GM12878 (cell line): ENCODE measurements around the gene RFPL2. TPM values are rescaled to one million over a fixed set of nuclear protein-coding genes. Genes with fewer than 3 reads are reported as not detected.
A peak's percentile ranks its signal among the peaks of the same experiment; 100 is the strongest.

Experiments
- ATAC-seq: fragments of 200-7000 bp; cut with Tn5 transposase; 3 replicates; pipeline ENCODE4 v1.9.1; 2020; ENCODE audit warnings: mild to moderate bottlenecking, moderate library complexity
- BruUV-seq: library from RNA; stranded (reverse); fragments of 400-500 nt; replicated peaks from 2 replicates; lab custom pipeline; 2021; lab: Mats Ljungman, UMichigan
- CTCF ChIA-PET: fragments of 300-600 bp; sonication (Branson Sonifier 250); formaldehyde crosslinking; extraction: SDS; loops from one replicate; lab custom pipeline; 2021; ENCODE audit warnings: inconsistent platforms; lab: Yijun Ruan, JAX
- POLR2A ChIA-PET: fragments of 350-600 bp; formaldehyde crosslinking; extraction: SDS; loops from one replicate; lab custom pipeline; 2021; ENCODE audit warnings: inconsistent platforms; lab: Charles Lee
- RAD21 ChIA-PET: fragments of 300-600 bp; sonication (Branson Sonifier 250); formaldehyde crosslinking; loops from one replicate; lab custom pipeline; 2023; ENCODE audit warnings: antibody characterized with exemption; ENCODE audit not compliant: unreplicated experiment; lab: Charles Lee
- SMC1A ChIA-PET: fragments of 300-600 bp; sonication (Branson Sonifier 250); formaldehyde crosslinking; loops from one replicate; lab custom pipeline; 2023; ENCODE audit not compliant: unreplicated experiment, uncharacterized antibody; lab: Charles Lee
- DNase-seq: peaks from one replicate; pipeline ENCODE4 v3.0.0-alpha.2; 2011; ENCODE audit warnings: low read depth, low spot score
- FAIRE-seq: peaks from 3 replicates; lab custom pipeline; 2011; peaks lifted over from hg19 to GRCh38; lab: Jason Lieb, UNC
- H2AFZ ChIP-seq: 2 replicates; pipeline ENCODE4 v1.6.0; 2011; ENCODE audit warnings: low read depth, low read length, control low read depth; ENCODE audit not compliant: control insufficient read depth
- H3K27ac ChIP-seq: 2 replicates; pipeline ENCODE4 v1.5.1; 2011; ENCODE audit warnings: control low read depth; ENCODE audit not compliant: control insufficient read depth, insufficient read depth
- H3K27me3 ChIP-seq, 2 experiments: replicated peaks in 1 of 2; 2 replicates each; pipeline versions ENCODE4 v1.6.0 to v1.6.1; 2011; ENCODE audit warnings: low read length in 1 of 2; ENCODE audit not compliant: control insufficient read depth in 2 of 2, insufficient read depth in 2 of 2
- H3K36me3 ChIP-seq, 2 experiments: 2 replicates each; pipeline ENCODE4 v1.5.1; 2011; ENCODE audit warnings: low read length in 1 of 2; ENCODE audit not compliant: control insufficient read depth in 2 of 2, insufficient read depth in 2 of 2
- H3K4me1 ChIP-seq: 2 replicates; pipeline ENCODE4 v1.6.1; 2011; ENCODE audit warnings: mild to moderate bottlenecking, low read length, moderate library complexity, mixed read lengths; ENCODE audit not compliant: control insufficient read depth, insufficient read depth
- H3K4me2 ChIP-seq: 2 replicates; pipeline ENCODE4 v1.6.0; 2011; ENCODE audit warnings: control low read depth; ENCODE audit not compliant: control insufficient read depth, insufficient read depth
- H3K4me3 ChIP-seq: fragments of 200-600 bp; sonication (generic); 2 replicates; pipeline ENCODE4 v1.5.1; 2016
- H3K79me2 ChIP-seq: 2 replicates; pipeline ENCODE4 v1.6.0; 2011; ENCODE audit warnings: low read length; ENCODE audit not compliant: control insufficient read depth, insufficient read depth
- H3K9ac ChIP-seq: 2 replicates; pipeline ENCODE4 v1.8.0; 2011; ENCODE audit warnings: low read length, control low read depth, mixed read lengths; ENCODE audit not compliant: control insufficient read depth, insufficient read depth
- H3K9me3 ChIP-seq: replicated peaks from 3 replicates; pipeline ENCODE4 v1.5.1; 2011; ENCODE audit warnings: mild to moderate bottlenecking, low read length; ENCODE audit not compliant: control insufficient read depth, insufficient read depth
- H4K20me1 ChIP-seq: 2 replicates; pipeline ENCODE4 v1.6.0; 2011; ENCODE audit not compliant: control insufficient read depth, insufficient read depth
- BMI1 ChIP-seq: fragments of 450-650 bp; IDR thresholded peaks from 2 replicates; pipeline ENCODE4 v1.6.1; 2016; ENCODE audit warnings: mild to moderate bottlenecking, moderate library complexity, borderline replicate concordance
- CBX3 ChIP-seq: fragments of 200-600 bp; sonication (generic); IDR thresholded peaks from 2 replicates; pipeline ENCODE4 v1.6.1; 2016; ENCODE audit warnings: low read depth, borderline replicate concordance
- CEBPB ChIP-seq, 2 experiments: fragments of 150-350 bp in 1 of 2; IDR thresholded peaks; 2 replicates each; pipeline ENCODE4 v1.6.1; 2012 to 2014; ENCODE audit warnings: low read depth in 2 of 2, low read length in 2 of 2, borderline replicate concordance in 1 of 2, inconsistent platforms in 1 of 2
- NFIC ChIP-seq: IDR thresholded peaks from 2 replicates; pipeline ENCODE4 v1.6.1; 2012; ENCODE audit warnings: low read depth, mild to moderate bottlenecking, inconsistent platforms, low read length, moderate library complexity
- RAD21 ChIP-seq: IDR thresholded peaks from 2 replicates; pipeline ENCODE4 v1.6.1; 2011; ENCODE audit warnings: mild to moderate bottlenecking, low read depth, low read length, moderate library complexity; ENCODE audit not compliant: insufficient read depth
- RB1 ChIP-seq: fragments of 450-650 bp; formaldehyde crosslinking; IDR thresholded peaks from 2 replicates; pipeline ENCODE4 v1.6.1; 2017; ENCODE audit warnings: mild to moderate bottlenecking, borderline replicate concordance
- SMC3 ChIP-seq: IDR thresholded peaks from 2 replicates; pipeline ENCODE4 v1.6.1; 2011; ENCODE audit warnings: low read length, improper control_type of control experiment, borderline replicate concordance
- TCF12 ChIP-seq: IDR thresholded peaks from 2 replicates; pipeline ENCODE4 v1.6.1; 2011; ENCODE audit warnings: low read depth, mild to moderate bottlenecking, low read length
- ZNF217 ChIP-seq: fragments of 450-650 bp; IDR thresholded peaks from 2 replicates; pipeline ENCODE4 v1.6.1; 2017; ENCODE audit warnings: antibody characterized with exemption, mild to moderate bottlenecking
- WGBS: methylation state at CpG from one replicate; pipeline ENCODE4 v1.1.6; 2016; ENCODE audit warnings: low lambda C conversion rate; ENCODE audit not compliant: insufficient replicate concordance, insufficient coverage; ENCODE audit errors: missing lambda C conversion rate; 5-methylcytosine and 5-hydroxymethylcytosine counted together
- in situ Hi-C: fragments of 300-500 bp; cut with MboI; formaldehyde crosslinking; loops from 9 replicates; pipeline ENCODE4 v1.14.3; 2018; ENCODE audit warnings: mixed read lengths
- intact Hi-C: fragments of 100-400 bp; cut with micrococcal nuclease; formaldehyde crosslinking; loops from one replicate; pipeline ENCODE4 v1.14.2; 2022; ENCODE audit not compliant: unreplicated experiment
- polyA plus RNA-seq, 11 experiments: library from polyadenylated mRNA; depleted of rRNA in 4 of 11; unstranded in 6 of 11; stranded (reverse) in 5 of 11; fragments of >200 nt; fragmentation: Nextera tagmentation in 4 of 11; fragmentation: Illumina TruSeq in 1 of 11; extraction: Ambion mirVana in 4 of 11; extraction: Trizol in 1 of 11; gene quantifications; 1 replicate in 1 of 11; 2 replicates in 10 of 11; pipeline versions ENCODE4 v1.2.1 to v1.2.3, GENCODE V29; 2011 to 2016; ENCODE audit warnings: inconsistent platforms in 2 of 11, missing spikeins in 2 of 11, low read depth in 1 of 11
- total RNA-seq, 4 experiments: library from RNA; depleted of rRNA in 3 of 4; stranded (reverse); fragments of >200 nt in 3 of 4; fragmentation: Illumina TruSeq in 1 of 4; extraction: Trizol in 1 of 4; gene quantifications; 2 replicates each; pipeline versions ENCODE4 v1.2.1 to v1.2.3, GENCODE V29; 2013 to 2021
- TF ChIP-seq, protein P1 (sequence below): fragments of 150-350 bp; IDR thresholded peaks from 2 replicates; pipeline ENCODE4 v1.6.1; 2016; ENCODE audit warnings: low read depth, low read length
- TF ChIP-seq, protein P2 (sequence below): IDR thresholded peaks from 2 replicates; pipeline ENCODE4 v1.6.1; 2011; ENCODE audit warnings: borderline replicate concordance, low read depth, mild to moderate bottlenecking, moderate library complexity, mixed read lengths, low read length; ENCODE audit not compliant: insufficient read depth; ENCODE audit errors: extremely low read length
- TF ChIP-seq, protein P3 (sequence below), 3 experiments: IDR thresholded peaks in 2 of 3; conservative IDR thresholded peaks in 1 of 3; 2 replicates each; pipeline ENCODE4 v1.5.1; 2011; ENCODE audit warnings: low read depth in 3 of 3, low read length in 3 of 3, mild to moderate bottlenecking in 3 of 3, control low read depth in 2 of 3, moderate library complexity in 2 of 3, inconsistent platforms in 1 of 3, mixed read lengths in 1 of 3; ENCODE audit not compliant: control insufficient read depth in 2 of 3, insufficient read depth in 1 of 3; ENCODE audit errors: extremely low read depth in 1 of 3

The RFPL2 gene
- total and polyA plus RNA-seq, 10 of the 15 experiments (the other 5 are each of a cell fraction or from before 2014, with no cell fraction given): not detected

DNA sequence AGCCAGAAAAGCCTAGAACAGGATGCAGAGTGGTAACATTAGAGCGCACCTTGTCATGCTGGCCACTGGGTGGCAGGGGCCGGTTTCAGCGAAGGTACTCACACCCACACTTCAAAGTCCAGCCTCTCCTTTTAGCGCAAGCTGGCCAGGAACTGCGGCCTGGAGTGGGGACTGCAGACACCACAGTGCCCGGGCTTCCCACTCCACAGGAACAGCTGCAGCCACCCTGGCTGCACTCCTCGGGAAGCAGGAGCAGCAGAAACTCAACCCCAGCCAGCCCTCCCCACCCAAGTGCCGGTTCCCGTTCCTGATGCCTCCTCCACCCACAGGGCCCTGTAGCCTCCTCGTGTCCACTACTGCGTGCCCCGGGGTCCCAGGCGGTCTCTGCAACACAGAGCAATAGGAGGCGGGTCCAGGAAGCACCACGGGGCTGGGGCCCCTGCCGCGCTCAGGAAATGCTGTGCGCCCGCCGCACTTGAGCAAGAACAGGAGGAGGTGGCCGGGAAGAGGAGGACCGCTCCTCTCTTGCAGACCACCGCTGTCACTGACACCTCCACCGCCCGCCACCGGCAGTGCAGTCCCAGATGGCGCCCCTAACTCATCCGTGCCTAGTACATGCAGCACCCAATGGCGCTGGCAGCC lies 2.2 kb downstream of the RFPL2 start:
- H3K79me2 ChIP-seq: no peaks in the 10 kb centered on the region
- CTCF ChIA-PET: interaction anchor here (0.8 to 1.3 kb wide), 2 partner anchors 175 to 225 kb away, joined by 4 to 5 read pairs; no protein-coding TSS in a partner anchor
- no peaks in the 10 kb centered on the region for H3K9me3 ChIP-seq
- RAD21 ChIA-PET: interaction anchor here (0.6 to 1.2 kb wide), 2 partner anchors 166 to 239 kb away, joined by 3 read pairs; no protein-coding TSS in a partner anchor
- H3K4me3 ChIP-seq: no peak overlapping the region
- in situ Hi-C loops (no loop called here), intact Hi-C loops (loop anchor here (5.0 to 10.0 kb wide), 2 partner anchors 98 to 270 kb away; partner anchors contain the start of gene FBXO7)
- SMC1A ChIA-PET: no interaction called here
- H3K27ac ChIP-seq: no peak overlapping the region
- no peak for TF ChIP-seq CBX3
- TF ChIP-seq, protein P1, sequence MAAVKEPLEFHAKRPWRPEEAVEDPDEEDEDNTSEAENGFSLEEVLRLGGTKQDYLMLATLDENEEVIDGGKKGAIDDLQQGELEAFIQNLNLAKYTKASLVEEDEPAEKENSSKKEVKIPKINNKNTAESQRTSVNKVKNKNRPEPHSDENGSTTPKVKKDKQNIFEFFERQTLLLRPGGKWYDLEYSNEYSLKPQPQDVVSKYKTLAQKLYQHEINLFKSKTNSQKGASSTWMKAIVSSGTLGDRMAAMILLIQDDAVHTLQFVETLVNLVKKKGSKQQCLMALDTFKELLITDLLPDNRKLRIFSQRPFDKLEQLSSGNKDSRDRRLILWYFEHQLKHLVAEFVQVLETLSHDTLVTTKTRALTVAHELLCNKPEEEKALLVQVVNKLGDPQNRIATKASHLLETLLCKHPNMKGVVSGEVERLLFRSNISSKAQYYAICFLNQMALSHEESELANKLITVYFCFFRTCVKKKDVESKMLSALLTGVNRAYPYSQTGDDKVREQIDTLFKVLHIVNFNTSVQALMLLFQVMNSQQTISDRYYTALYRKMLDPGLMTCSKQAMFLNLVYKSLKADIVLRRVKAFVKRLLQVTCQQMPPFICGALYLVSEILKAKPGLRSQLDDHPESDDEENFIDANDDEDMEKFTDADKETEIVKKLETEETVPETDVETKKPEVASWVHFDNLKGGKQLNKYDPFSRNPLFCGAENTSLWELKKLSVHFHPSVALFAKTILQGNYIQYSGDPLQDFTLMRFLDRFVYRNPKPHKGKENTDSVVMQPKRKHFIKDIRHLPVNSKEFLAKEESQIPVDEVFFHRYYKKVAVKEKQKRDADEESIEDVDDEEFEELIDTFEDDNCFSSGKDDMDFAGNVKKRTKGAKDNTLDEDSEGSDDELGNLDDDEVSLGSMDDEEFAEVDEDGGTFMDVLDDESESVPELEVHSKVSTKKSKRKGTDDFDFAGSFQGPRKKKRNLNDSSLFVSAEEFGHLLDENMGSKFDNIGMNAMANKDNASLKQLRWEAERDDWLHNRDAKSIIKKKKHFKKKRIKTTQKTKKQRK: no peak
- TF ChIP-seq RB1: no peak
- TF ChIP-seq BMI1: no peak
- TF ChIP-seq SMC3: peak; percentile 39; the same call in 1 of the 2 replicates
- TF ChIP-seq, protein P2, sequence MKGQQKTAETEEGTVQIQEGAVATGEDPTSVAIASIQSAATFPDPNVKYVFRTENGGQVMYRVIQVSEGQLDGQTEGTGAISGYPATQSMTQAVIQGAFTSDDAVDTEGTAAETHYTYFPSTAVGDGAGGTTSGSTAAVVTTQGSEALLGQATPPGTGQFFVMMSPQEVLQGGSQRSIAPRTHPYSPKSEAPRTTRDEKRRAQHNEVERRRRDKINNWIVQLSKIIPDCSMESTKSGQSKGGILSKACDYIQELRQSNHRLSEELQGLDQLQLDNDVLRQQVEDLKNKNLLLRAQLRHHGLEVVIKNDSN: no peak
- no peak for TF ChIP-seq NFIC
- 0 out of 2 replicates have a peak, but pooled peaks have one; percentile 12 for TF ChIP-seq RAD21
- TF ChIP-seq CEBPB (IDR thresholded peaks at IDR 0.05; ENCODE audit: borderline replicate concordance in 1 of 2, low read depth in 2 of 2, low read length in 2 of 2): no peak
- TF ChIP-seq ZNF217: no peak
- TF ChIP-seq TCF12: no peak
- TF ChIP-seq, protein P3, sequence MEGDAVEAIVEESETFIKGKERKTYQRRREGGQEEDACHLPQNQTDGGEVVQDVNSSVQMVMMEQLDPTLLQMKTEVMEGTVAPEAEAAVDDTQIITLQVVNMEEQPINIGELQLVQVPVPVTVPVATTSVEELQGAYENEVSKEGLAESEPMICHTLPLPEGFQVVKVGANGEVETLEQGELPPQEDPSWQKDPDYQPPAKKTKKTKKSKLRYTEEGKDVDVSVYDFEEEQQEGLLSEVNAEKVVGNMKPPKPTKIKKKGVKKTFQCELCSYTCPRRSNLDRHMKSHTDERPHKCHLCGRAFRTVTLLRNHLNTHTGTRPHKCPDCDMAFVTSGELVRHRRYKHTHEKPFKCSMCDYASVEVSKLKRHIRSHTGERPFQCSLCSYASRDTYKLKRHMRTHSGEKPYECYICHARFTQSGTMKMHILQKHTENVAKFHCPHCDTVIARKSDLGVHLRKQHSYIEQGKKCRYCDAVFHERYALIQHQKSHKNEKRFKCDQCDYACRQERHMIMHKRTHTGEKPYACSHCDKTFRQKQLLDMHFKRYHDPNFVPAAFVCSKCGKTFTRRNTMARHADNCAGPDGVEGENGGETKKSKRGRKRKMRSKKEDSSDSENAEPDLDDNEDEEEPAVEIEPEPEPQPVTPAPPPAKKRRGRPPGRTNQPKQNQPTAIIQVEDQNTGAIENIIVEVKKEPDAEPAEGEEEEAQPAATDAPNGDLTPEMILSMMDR (IDR thresholded peaks at IDR 0.05 in 2 of 3, conservative IDR thresholded peaks at IDR 0.05 in 1 of 3; ENCODE audit: control insufficient read depth in 2 of 3, extremely low read depth in 1 of 3, insufficient read depth in 1 of 3, low read depth in 3 of 3, low read length in 3 of 3): peak; percentile 43 to 54 (median 49)
- TF ChIP-seq, all 136 proteins: peak for 3
- BruUV-seq: no TSS peak
- no peaks in the 10 kb centered on the region for H4K20me1 ChIP-seq
- no peak overlapping the region for H2AFZ ChIP-seq
- peaks cover 0 to 4% of the 10 kb centered on the region in 2 experiments; a peak in 2 of 4 replicates for H3K27me3 ChIP-seq
- FAIRE-seq: no peak
- no peaks in the 10 kb centered on the region for H3K4me1 ChIP-seq
- ATAC-seq: peak; percentile 79
- no peaks in the 10 kb centered on the region for H3K36me3 ChIP-seq
- no peak overlapping the region for H3K4me2 ChIP-seq
- WGBS: 7% methylated on average over 29 of the region's 29 CpGs
- POLR2A ChIA-PET: no interaction called here
- H3K9ac ChIP-seq: no peak overlapping the region
- no peak for DNase-seq
